Measurements from ENCODE around the gene SLC35E1. TPM values are rescaled to one million over a fixed set of nuclear protein-coding genes. Genes with fewer than 3 reads are reported as not detected.
A peak's percentile ranks its signal among the peaks of the same experiment; 100 is the strongest.

SLC35E1 gene
- polyA plus RNA-seq, 1 of the 3 experiments (the other 2 are of a cell fraction), result 23.5 TPM

- peak; percentile 89 for TF ChIP-seq ELF1 (IDR thresholded peaks at IDR 0.05)
- TF ChIP-seq NRF1 (IDR thresholded peaks at IDR 0.05; ENCODE audit: low read depth, low read length), result peak; percentile 69
- no peak for TF ChIP-seq NFIC (IDR thresholded peaks at IDR 0.05; ENCODE audit: borderline replicate concordance)
- no peak for TF ChIP-seq IRF3 (IDR thresholded peaks at IDR 0.05; ENCODE audit: low read depth, low read length)
- peak; percentile 74; the same call in 1 of the 2 replicates for TF ChIP-seq TAF1 (IDR thresholded peaks at IDR 0.05; ENCODE audit: borderline replicate concordance, low read depth, low read length)
- peak in 1 of 2 experiments; percentile 9; a peak in 1 of 4 replicates for TF ChIP-seq EP300 (IDR thresholded peaks at IDR 0.05; ENCODE audit: borderline replicate concordance in 1 of 2, low read depth in 1 of 2, low read length in 1 of 2)
- TF ChIP-seq ZBTB33 (IDR thresholded peaks at IDR 0.05; ENCODE audit: borderline replicate concordance, low read depth), result peak; percentile 96
- peak; percentile 4; the same call in 1 of the 2 replicates for TF ChIP-seq REST (IDR thresholded peaks at IDR 0.05; ENCODE audit: low read depth, low read length)
- peak; percentile 88 for TF ChIP-seq POLR2AphosphoS5 (IDR thresholded peaks at IDR 0.05; ENCODE audit: low read depth, low read length)
- peak; percentile 93 for TF ChIP-seq GABPA (IDR thresholded peaks at IDR 0.05; ENCODE audit: low read depth)
- TF ChIP-seq MXI1 (IDR thresholded peaks at IDR 0.05; ENCODE audit: low read depth, low read length), result peak; percentile 3; the same call in 1 of the 2 replicates
- TF ChIP-seq YY1 (IDR thresholded peaks at IDR 0.05; ENCODE audit: low read depth), result peak; percentile 21; the same call in 1 of the 2 replicates
- TF ChIP-seq SIN3A (IDR thresholded peaks at IDR 0.05; ENCODE audit: borderline replicate concordance, low read depth, low read length), result no peak
- TF ChIP-seq TEAD4 (IDR thresholded peaks at IDR 0.05; ENCODE audit: borderline replicate concordance, insufficient read depth), result peak; percentile 35; the same call in 1 of the 2 replicates
- peak; percentile 98 for TF ChIP-seq CHD2 (IDR thresholded peaks at IDR 0.05; ENCODE audit: low read length, partially characterized antibody)
- TF ChIP-seq USF1 (IDR thresholded peaks at IDR 0.05; ENCODE audit: borderline replicate concordance, low read depth), result no peak
- TF ChIP-seq MAX (IDR thresholded peaks at IDR 0.05; ENCODE audit: low read depth), result peak; percentile 69; the same call in 1 of the 2 replicates
- H3K4me1 ChIP-seq (ENCODE audit: control insufficient read depth in 1 of 2, insufficient read depth in 2 of 2, low read depth in 1 of 2, low read length in 1 of 2), result peaks cover 14 to 15% of the 10 kb centered on the region in 2 experiments; a peak in 2 of 4 replicates
- DNase-seq, result peak; percentile 97
- ChIA-PET CTCF (interaction anchor here (0.7 kb wide), 1 partner anchor 17 kb away, joined by 3 read pairs; no protein-coding TSS in a partner anchor), POLR2A (interaction anchor here (0.6 kb wide), 1 partner anchor 285 kb away, joined by 3 read pairs; no protein-coding TSS in a partner anchor)
- H3F3A ChIP-seq (replicated peaks; ENCODE audit: insufficient read depth), result peaks cover 8% of the 10 kb centered on the region
- peak within 1 kb of the TSS; percentile 98 for H3K4me2 ChIP-seq
- H3K36me3 ChIP-seq (replicated peaks in 1 of 2; ENCODE audit: control insufficient read depth in 1 of 2, insufficient read depth in 2 of 2, low read length in 1 of 2), result peaks cover 11 to 20% of the 10 kb centered on the region in 2 experiments
- H2AFZ ChIP-seq (ENCODE audit: low read depth), result peak within 1 kb of the TSS; percentile 76; the same call in 1 of the 2 replicates
- peak within 1 kb of the TSS; percentile 72 to 88 for H3K27ac ChIP-seq (ENCODE audit: low read depth in 2 of 2, low read length in 1 of 2)
- H3K9me2 ChIP-seq, result no peaks in the 10 kb centered on the region
- H4K20me1 ChIP-seq (ENCODE audit: insufficient read depth), result peaks cover 43% of the 10 kb centered on the region
- no peaks in the 10 kb centered on the region for H3K27me3 ChIP-seq (ENCODE audit: insufficient read depth)
- no peaks in the 10 kb centered on the region for H3K9me3 ChIP-seq
- H3K4me3 ChIP-seq (ENCODE audit: low read depth in 2 of 2, low read length in 1 of 2), result peak within 1 kb of the TSS; percentile 75 to 99
- under 1% methylated on average over 22 of the region's 108 CpGs for WGBS (ENCODE audit: low lambda C conversion rate)
- peak within 1 kb of the TSS; percentile 95 for H3K9ac ChIP-seq
- peaks cover 79% of the 10 kb centered on the region for H3K79me2 ChIP-seq (ENCODE audit: insufficient read depth)
These were observed 29.9 kb downstream of the SLC35E1 start, which contains the start of gene CHERP for GRCh38 chr19:16542045-16542909. CHERP (minus strand) TSS chr19:16542437; CDS start chr19:16542378, 59 bp downstream.
